PC-3 (cell line): ENCODE data around the gene L3MBTL4. TPM values are rescaled to one million over a fixed set of nuclear protein-coding genes. Genes with fewer than 3 reads are reported as not detected.

Source experiments
- ATAC-seq: fragments of 200-7000 bp; cut with Tn5 transposase; 2 replicates; pipeline ENCODE4 v1.9.1; 2020; ENCODE audit warnings: mild to moderate bottlenecking, moderate library complexity
- BruUV-seq: library from RNA; stranded (reverse); fragments of 400-500 nt; replicated peaks from 2 replicates; lab custom pipeline; 2021; lab: Mats Ljungman, UMichigan
- CTCF ChIA-PET: fragments of 300-600 bp; sonication (Branson Sonifier 250); formaldehyde crosslinking; loops from one replicate; lab custom pipeline; 2022; ENCODE audit warnings: antibody characterized with exemption; lab: Charles Lee
- POLR2A ChIA-PET: fragments of 300-600 bp; sonication (Branson Sonifier 250); formaldehyde crosslinking; loops from one replicate; lab custom pipeline; 2022; ENCODE audit warnings: antibody characterized with exemption; ENCODE audit not compliant: unreplicated experiment; lab: Charles Lee
- DNase-seq: peaks from one replicate; pipeline ENCODE4 v3.0.0-alpha.2; 2015
- H2AFZ ChIP-seq: fragments of 300-600 bp; sonication (generic); 2 replicates; pipeline ENCODE4 v1.6.0; 2016; ENCODE audit warnings: antibody characterized with exemption, low read length
- H3F3A ChIP-seq: fragments of 300-600 bp; sonication (generic); one replicate; pipeline ENCODE4 v1.6.0; 2017; ENCODE audit warnings: antibody characterized with exemption, low read length, control low read depth, mild to moderate bottlenecking; ENCODE audit not compliant: unreplicated experiment
- H3K27ac ChIP-seq: fragments of 300-600 bp; sonication (generic); 2 replicates; pipeline ENCODE4 v1.5.1; 2016; ENCODE audit warnings: mild to moderate bottlenecking, low read length
- H3K27me3 ChIP-seq: fragments of 300-600 bp; sonication (generic); 2 replicates; pipeline ENCODE4 v1.6.1; 2016; ENCODE audit warnings: low read length, mixed read lengths
- H3K36me3 ChIP-seq: fragments of 300-600 bp; sonication (generic); 2 replicates; pipeline ENCODE4 v1.6.1; 2016; ENCODE audit warnings: low read depth, mixed run types, low read length, mixed read lengths
- H3K4me1 ChIP-seq: fragments of 300-600 bp; sonication (generic); 2 replicates; pipeline ENCODE4 v1.5.1; 2016; ENCODE audit warnings: low read length; ENCODE audit not compliant: insufficient read depth
- H3K4me2 ChIP-seq: fragments of 300-600 bp; sonication (generic); 2 replicates; pipeline ENCODE4 v1.6.0; 2016; ENCODE audit warnings: low read length
- H3K4me3 ChIP-seq: fragments of 300-600 bp; sonication (generic); 2 replicates; pipeline ENCODE4 v1.5.1; 2016; ENCODE audit warnings: mild to moderate bottlenecking, low read length, mixed read lengths
- H3K79me2 ChIP-seq: fragments of 300-600 bp; sonication (generic); 2 replicates; pipeline ENCODE4 v1.6.1; 2017; ENCODE audit warnings: low read length, mixed read lengths
- H3K9ac ChIP-seq: fragments of 300-600 bp; sonication (generic); 2 replicates; pipeline ENCODE4 v1.6.0; 2016; ENCODE audit warnings: mild to moderate bottlenecking, low read length
- H3K9me2 ChIP-seq: fragments of 300-600 bp; sonication (generic); replicated peaks from 2 replicates; pipeline ENCODE4 v1.6.1; 2016; ENCODE audit warnings: mixed run types, low read length, mixed read lengths
- H3K9me3 ChIP-seq: fragments of 300-600 bp; sonication (generic); 2 replicates; pipeline ENCODE4 v1.6.1; 2016; ENCODE audit warnings: low read length, mixed read lengths
- H4K20me1 ChIP-seq: fragments of 300-600 bp; sonication (generic); 2 replicates; pipeline ENCODE4 v1.6.1; 2016; ENCODE audit warnings: low read length, mixed read lengths
- CTCF ChIP-seq: fragments of 300-600 bp; sonication (generic); conservative IDR thresholded peaks from 2 replicates; pipeline ENCODE4 v1.5.1; 2017; ENCODE audit warnings: antibody characterized with exemption, low read depth, mild to moderate bottlenecking, low read length
- EZH2 ChIP-seq: fragments of 300-600 bp; sonication (generic); IDR thresholded peaks from one replicate; pipeline ENCODE4 v1.6.1; 2017; ENCODE audit warnings: antibody characterized with exemption, mild to moderate bottlenecking, low read length; ENCODE audit not compliant: unreplicated experiment
- EZH2phosphoT487 ChIP-seq: fragments of 300-600 bp; sonication (generic); IDR thresholded peaks from 2 replicates; pipeline ENCODE4 v1.6.1; 2018; ENCODE audit warnings: mild to moderate bottlenecking, antibody characterized with exemption, low read length, borderline replicate concordance
- intact Hi-C: fragments of 100-400 bp; cut with micrococcal nuclease; formaldehyde crosslinking; loops from 2 replicates; pipeline ENCODE4 v1.9.0; 2023
- total RNA-seq: library from RNA; depleted of rRNA; stranded (reverse); fragments of >200 nt; gene quantifications from 2 replicates; pipeline ENCODE4 v1.2.3, GENCODE V29; 2014

L3MBTL4 gene
- total RNA-seq, 1 experiment from 2014 or later = 0.47 TPM

GRCh38 chr18:5941890-5942289 lies 472.8 kb downstream of the L3MBTL4 start:
- H3K9ac ChIP-seq = no peak overlapping the region
- ChIA-PET POLR2A (no interaction called here), CTCF (no interaction called here)
- H3K36me3 ChIP-seq = no peaks in the 10 kb centered on the region
- ATAC-seq = no peak
- no peaks in the 10 kb centered on the region for H3K4me1 ChIP-seq
- no peaks in the 10 kb centered on the region for H3K79me2 ChIP-seq
- H3K27me3 ChIP-seq = no peaks in the 10 kb centered on the region
- no peaks in the 10 kb centered on the region for H4K20me1 ChIP-seq
- BruUV-seq = no TSS peak
- H3K9me2 ChIP-seq = no peaks in the 10 kb centered on the region
- H3K9me3 ChIP-seq = no peaks in the 10 kb centered on the region
- H3K27ac ChIP-seq = no peak overlapping the region
- H2AFZ ChIP-seq = no peak overlapping the region
- TF ChIP-seq CTCF = no peak
- no peak for TF ChIP-seq EZH2
- TF ChIP-seq EZH2phosphoT487 = no peak
- H3K4me2 ChIP-seq = no peak overlapping the region
- no peak for DNase-seq
- no peak overlapping the region for H3K4me3 ChIP-seq
- intact Hi-C loops = no loop called here
- no peaks in the 10 kb centered on the region for H3F3A ChIP-seq

- no peak for ATAC-seq
- POLR2A ChIA-PET = no interaction called here
These were observed 474.7 kb downstream of the L3MBTL4 start for GRCh38 chr18:5939801-5940667.

More at GRCh38 chr18:5939801-5940667, 474.7 kb downstream of the L3MBTL4 start:
- Histone ChIP-seq H3K4me3 (no peak overlapping the region), H4K20me1 (no peaks in the 10 kb centered on the region), H3K27me3 (no peaks in the 10 kb centered on the region), H3K4me1 (no peaks in the 10 kb centered on the region), H3K4me2 (no peak overlapping the region), H3F3A (no peaks in the 10 kb centered on the region), H3K9me2 (no peaks in the 10 kb centered on the region), H3K27ac (no peak overlapping the region), H3K9me3 (no peaks in the 10 kb centered on the region), H2AFZ (no peak overlapping the region), H3K36me3 (no peaks in the 10 kb centered on the region), H3K79me2 (no peaks in the 10 kb centered on the region), H3K9ac (no peak overlapping the region)
- DNase-seq = no peak
- BruUV-seq = no TSS peak
- intact Hi-C loops = no loop called here
- TF ChIP-seq EZH2 (no peak), CTCF (no peak)
- CTCF ChIA-PET = interaction anchor here (0.6 kb wide), 1 partner anchor 13 kb away, joined by 5 read pairs; no protein-coding TSS in a partner anchor
